Stimulated activated CD4-positive, alpha-beta T cell treated with anti-CD3 and anti-CD28 coated beads, Interleukin-12 subunit alpha, Interleukin-12 subunit beta, amount 100 ng/mL, for 24 hours (primary cell): ENCODE results near the gene ZNF25.
"Not testable (repeated sequence)": the region's sequence is repeated elsewhere in the genome, so short reads cannot be mapped to it uniquely, and the experiment has no call there.

Experiments
- DNase-seq, 2 experiments: peaks; one replicate each; pipeline ENCODE4 v3.0.0-alpha.2; 2020; ENCODE audit warnings: low read depth in 2 of 2

The ZNF25 gene

GRCh38 chr10:37947526-37947925 is 28.9 kb downstream of the ZNF25 start:
- DNase-seq: no peak

- no peak for DNase-seq
Observed at GRCh38 chr10:37937864-37938263, 38.6 kb downstream of the ZNF25 start.

- no peak for DNase-seq
Observed at GRCh38 chr10:37934791-37935190, 41.7 kb downstream of the ZNF25 start.

GRCh38 chr10:37930423-37930822 is 46.0 kb downstream of the ZNF25 start:
- DNase-seq: no peak

- DNase-seq: not testable (repeated sequence)
Observed at GRCh38 chr10:37908165-37908564, 68.3 kb downstream of the ZNF25 start.

- no peak for DNase-seq
Observed at GRCh38 chr10:37906382-37906781, 70.1 kb downstream of the ZNF25 start.
